ENCODE measurements around the gene IL19. TPM values are rescaled to one million over a fixed set of nuclear protein-coding genes. Genes with fewer than 3 reads are reported as not detected.

Gene IL19
- total RNA-seq, 1 experiment from 2014 or later = not detected

- peaks cover 5% of the 10 kb centered on the region for H3K27me3 Mint-ChIP-seq (ENCODE audit: low read depth)
- no peak overlapping the region for H3K4me3 Mint-ChIP-seq
- no peak overlapping the region for H3K27ac Mint-ChIP-seq
- DNase-seq (ENCODE audit: low spot score) = no peak
- peaks cover 53% of the 10 kb centered on the region for H3K9me3 Mint-ChIP-seq
- TF ChIP-seq NFE2L1 (CRISPR knock-in tag; IDR thresholded peaks at IDR 0.05) (no peak), NR3C1 (CRISPR knock-in tag; conservative IDR thresholded peaks at IDR 0.05; ENCODE audit: low read depth) (no peak), PRDM15 (CRISPR knock-in tag; IDR thresholded peaks at IDR 0.05) (no peak), ZNF671 (CRISPR knock-in tag; IDR thresholded peaks at IDR 0.05) (no peak), PREB (CRISPR knock-in tag; IDR thresholded peaks at IDR 0.05; ENCODE audit: borderline replicate concordance) (no peak), ZNF121 (CRISPR knock-in tag; IDR thresholded peaks at IDR 0.05) (no peak), CTCF (IDR thresholded peaks at IDR 0.05) (no peak), JUN (CRISPR knock-in tag; IDR thresholded peaks at IDR 0.05) (no peak), CREB1 (CRISPR knock-in tag; IDR thresholded peaks at IDR 0.05) (no peak), HMGXB4 (CRISPR knock-in tag; IDR thresholded peaks at IDR 0.05) (no peak), RELA (CRISPR knock-in tag; IDR thresholded peaks at IDR 0.05; ENCODE audit: borderline replicate concordance) (no peak), ZMAT4 (CRISPR knock-in tag; IDR thresholded peaks at IDR 0.05) (no peak), ZBTB21 (CRISPR knock-in tag; IDR thresholded peaks at IDR 0.05; ENCODE audit: borderline replicate concordance) (no peak), ZNF317 (CRISPR knock-in tag; IDR thresholded peaks at IDR 0.05; ENCODE audit: borderline replicate concordance, low read depth) (no peak)
- TF ChIP-seq, protein P1, sequence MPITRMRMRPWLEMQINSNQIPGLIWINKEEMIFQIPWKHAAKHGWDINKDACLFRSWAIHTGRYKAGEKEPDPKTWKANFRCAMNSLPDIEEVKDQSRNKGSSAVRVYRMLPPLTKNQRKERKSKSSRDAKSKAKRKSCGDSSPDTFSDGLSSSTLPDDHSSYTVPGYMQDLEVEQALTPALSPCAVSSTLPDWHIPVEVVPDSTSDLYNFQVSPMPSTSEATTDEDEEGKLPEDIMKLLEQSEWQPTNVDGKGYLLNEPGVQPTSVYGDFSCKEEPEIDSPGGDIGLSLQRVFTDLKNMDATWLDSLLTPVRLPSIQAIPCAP (CRISPR knock-in tag; IDR thresholded peaks at IDR 0.05) = no peak
- TF ChIP-seq, protein P2, sequence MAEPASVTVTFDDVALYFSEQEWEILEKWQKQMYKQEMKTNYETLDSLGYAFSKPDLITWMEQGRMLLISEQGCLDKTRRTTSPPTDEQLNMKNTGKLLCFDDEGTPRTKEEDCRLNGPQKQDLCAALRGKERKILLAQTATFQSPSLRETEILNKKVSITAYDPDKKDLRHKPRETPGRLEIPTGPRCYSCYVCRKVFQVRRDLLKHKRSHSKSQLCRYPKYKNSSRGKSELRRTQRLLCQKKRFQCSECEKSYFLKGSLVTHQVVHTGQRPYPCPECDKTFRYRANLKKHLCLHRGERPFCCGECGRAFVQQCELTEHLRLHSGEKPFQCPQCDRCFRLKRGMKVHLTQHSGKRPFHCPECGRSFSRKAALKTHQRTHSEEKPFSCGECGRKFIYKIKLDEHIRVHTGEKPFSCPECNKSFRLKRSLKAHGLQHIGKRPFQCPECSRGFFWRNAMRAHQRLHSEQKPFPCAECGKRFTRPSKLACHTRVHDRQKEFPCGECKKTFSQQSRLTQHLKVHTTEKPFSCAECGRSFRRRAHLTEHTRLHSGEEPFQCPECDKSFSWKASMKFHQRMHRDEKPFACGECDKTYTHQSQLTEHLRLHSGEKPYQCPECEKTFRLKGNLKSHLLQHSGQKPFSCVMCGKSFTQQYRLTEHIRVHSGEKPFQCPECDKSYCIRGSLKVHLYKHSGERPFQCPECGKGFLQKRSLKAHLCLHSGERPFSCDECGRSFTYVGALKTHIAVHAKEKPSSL (CRISPR knock-in tag; conservative IDR thresholded peaks at IDR 0.05) = no peak
- TF ChIP-seq, protein P3, sequence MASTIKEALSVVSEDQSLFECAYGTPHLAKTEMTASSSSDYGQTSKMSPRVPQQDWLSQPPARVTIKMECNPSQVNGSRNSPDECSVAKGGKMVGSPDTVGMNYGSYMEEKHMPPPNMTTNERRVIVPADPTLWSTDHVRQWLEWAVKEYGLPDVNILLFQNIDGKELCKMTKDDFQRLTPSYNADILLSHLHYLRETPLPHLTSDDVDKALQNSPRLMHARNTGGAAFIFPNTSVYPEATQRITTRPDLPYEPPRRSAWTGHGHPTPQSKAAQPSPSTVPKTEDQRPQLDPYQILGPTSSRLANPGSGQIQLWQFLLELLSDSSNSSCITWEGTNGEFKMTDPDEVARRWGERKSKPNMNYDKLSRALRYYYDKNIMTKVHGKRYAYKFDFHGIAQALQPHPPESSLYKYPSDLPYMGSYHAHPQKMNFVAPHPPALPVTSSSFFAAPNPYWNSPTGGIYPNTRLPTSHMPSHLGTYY (CRISPR knock-in tag; IDR thresholded peaks at IDR 0.05) = no peak
- TF ChIP-seq, protein P4, sequence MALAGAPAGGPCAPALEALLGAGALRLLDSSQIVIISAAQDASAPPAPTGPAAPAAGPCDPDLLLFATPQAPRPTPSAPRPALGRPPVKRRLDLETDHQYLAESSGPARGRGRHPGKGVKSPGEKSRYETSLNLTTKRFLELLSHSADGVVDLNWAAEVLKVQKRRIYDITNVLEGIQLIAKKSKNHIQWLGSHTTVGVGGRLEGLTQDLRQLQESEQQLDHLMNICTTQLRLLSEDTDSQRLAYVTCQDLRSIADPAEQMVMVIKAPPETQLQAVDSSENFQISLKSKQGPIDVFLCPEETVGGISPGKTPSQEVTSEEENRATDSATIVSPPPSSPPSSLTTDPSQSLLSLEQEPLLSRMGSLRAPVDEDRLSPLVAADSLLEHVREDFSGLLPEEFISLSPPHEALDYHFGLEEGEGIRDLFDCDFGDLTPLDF (CRISPR knock-in tag; IDR thresholded peaks at IDR 0.05) = no peak
- ChIA-PET CTCF (no interaction called here), POLR2A (no interaction called here)
- H3K4me1 Mint-ChIP-seq = no peaks in the 10 kb centered on the region
- no peak for ATAC-seq
- H3K36me3 Mint-ChIP-seq = peaks cover 22% of the 10 kb centered on the region
Measured at GRCh38 chr1:206873603-206874188, 103.1 kb downstream of the IL19 start.

Measured in WTC11 (cell line).